ENCODE results near the gene CFAP61.

DNA sequence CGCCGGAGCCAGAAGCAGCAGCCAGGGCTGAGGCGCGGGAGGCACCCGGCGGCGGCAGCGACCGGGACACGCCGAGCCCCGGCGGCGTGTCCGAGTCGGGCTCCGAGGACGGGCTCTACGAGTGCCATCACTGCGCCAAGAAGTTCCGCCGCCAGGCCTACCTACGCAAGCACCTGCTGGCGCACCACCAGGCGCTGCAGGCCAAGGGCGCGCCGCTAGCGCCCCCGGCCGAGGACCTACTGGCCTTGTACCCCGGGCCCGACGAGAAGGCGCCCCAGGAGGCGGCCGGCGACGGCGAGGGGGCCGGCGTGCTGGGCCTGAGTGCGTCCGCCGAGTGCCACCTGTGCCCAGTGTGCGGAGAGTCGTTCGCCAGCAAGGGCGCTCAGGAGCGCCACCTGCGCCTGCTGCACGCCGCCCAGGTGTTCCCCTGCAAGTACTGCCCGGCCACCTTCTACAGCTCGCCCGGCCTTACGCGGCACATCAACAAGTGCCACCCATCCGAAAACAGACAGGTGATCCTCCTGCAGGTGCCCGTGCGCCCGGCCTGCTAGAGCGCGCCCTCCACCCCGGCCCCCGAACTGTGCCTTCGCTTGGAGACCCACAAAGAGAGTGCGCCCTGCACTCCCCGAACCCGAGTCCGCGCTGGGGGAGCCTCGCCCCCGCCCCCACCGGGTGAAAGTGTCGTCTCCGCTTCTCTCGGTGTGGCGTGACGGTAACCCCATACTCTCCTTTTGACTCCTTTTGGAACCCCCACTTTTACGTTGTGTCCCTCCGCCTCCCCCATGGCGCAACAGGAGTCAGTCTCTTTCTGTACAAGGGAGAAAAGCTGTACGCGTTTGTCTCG, 317.1 kb downstream of the CFAP61 start:
- TF ChIP-seq, protein P1, sequence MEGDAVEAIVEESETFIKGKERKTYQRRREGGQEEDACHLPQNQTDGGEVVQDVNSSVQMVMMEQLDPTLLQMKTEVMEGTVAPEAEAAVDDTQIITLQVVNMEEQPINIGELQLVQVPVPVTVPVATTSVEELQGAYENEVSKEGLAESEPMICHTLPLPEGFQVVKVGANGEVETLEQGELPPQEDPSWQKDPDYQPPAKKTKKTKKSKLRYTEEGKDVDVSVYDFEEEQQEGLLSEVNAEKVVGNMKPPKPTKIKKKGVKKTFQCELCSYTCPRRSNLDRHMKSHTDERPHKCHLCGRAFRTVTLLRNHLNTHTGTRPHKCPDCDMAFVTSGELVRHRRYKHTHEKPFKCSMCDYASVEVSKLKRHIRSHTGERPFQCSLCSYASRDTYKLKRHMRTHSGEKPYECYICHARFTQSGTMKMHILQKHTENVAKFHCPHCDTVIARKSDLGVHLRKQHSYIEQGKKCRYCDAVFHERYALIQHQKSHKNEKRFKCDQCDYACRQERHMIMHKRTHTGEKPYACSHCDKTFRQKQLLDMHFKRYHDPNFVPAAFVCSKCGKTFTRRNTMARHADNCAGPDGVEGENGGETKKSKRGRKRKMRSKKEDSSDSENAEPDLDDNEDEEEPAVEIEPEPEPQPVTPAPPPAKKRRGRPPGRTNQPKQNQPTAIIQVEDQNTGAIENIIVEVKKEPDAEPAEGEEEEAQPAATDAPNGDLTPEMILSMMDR (IDR thresholded peaks at IDR 0.05), result no peak
- no peak for TF ChIP-seq EP300 (IDR thresholded peaks at IDR 0.05)
